ENCODE data around the gene CYB5D1.

The CYB5D1 gene

DNA sequence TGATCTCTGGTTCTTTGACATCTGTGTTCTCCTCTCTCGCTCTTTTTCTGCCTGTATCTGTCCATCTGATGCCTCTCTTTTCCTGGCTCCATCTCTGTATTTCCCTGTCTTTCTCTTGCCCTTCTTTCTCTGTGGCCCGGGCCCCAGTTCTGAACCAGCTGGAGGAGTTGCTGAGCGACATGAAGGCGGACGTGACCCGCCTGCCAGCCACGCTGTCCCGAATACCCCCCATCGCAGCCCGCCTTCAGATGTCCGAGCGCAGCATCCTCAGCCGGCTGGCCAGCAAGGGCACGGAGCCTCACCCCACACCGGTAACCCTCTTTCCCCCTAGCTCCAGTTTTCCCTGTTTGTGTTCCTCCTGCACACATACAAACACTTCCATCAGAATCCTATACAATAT is 52.5 kb downstream of the CYB5D1 start:
- Histone ChIP-seq H3K27me3 (no peaks in the 10 kb centered on the region), H3K9me3 (no peaks in the 10 kb centered on the region), H3K36me3 (peaks cover 5% of the 10 kb centered on the region), H3K4me1 (no peaks in the 10 kb centered on the region), H3K4me3 (ENCODE audit: low read depth, low read length) (no peak overlapping the region)
- TF ChIP-seq, protein P1, sequence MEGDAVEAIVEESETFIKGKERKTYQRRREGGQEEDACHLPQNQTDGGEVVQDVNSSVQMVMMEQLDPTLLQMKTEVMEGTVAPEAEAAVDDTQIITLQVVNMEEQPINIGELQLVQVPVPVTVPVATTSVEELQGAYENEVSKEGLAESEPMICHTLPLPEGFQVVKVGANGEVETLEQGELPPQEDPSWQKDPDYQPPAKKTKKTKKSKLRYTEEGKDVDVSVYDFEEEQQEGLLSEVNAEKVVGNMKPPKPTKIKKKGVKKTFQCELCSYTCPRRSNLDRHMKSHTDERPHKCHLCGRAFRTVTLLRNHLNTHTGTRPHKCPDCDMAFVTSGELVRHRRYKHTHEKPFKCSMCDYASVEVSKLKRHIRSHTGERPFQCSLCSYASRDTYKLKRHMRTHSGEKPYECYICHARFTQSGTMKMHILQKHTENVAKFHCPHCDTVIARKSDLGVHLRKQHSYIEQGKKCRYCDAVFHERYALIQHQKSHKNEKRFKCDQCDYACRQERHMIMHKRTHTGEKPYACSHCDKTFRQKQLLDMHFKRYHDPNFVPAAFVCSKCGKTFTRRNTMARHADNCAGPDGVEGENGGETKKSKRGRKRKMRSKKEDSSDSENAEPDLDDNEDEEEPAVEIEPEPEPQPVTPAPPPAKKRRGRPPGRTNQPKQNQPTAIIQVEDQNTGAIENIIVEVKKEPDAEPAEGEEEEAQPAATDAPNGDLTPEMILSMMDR (IDR thresholded peaks at IDR 0.05; ENCODE audit: low read depth, low read length): no peak
- no peak for DNase-seq

DNA sequence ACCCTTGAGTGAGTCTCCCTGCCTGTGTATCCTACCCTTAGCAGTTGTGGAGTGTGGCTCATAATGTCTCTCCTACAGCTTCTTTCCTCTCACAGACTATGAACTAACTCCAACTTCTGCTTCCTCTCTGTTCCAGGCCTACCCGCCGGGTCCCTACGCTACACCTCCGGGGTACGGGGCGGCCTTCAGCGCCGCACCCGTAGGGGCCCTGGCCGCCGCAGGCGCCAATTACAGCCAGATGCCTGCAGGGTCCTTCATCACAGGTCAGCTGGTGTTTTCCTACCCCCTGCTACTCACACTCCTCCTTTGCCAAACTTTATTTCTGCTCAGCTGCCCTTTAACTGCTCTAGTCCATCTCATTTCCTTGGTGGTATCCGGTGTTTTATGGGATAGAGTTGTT is 52.9 kb downstream of the CYB5D1 start:
- Histone ChIP-seq H3K9me3 (no peaks in the 10 kb centered on the region), H3K27me3 (no peaks in the 10 kb centered on the region), H3K4me3 (ENCODE audit: low read depth, low read length) (no peak overlapping the region), H3K4me1 (no peaks in the 10 kb centered on the region), H3K36me3 (peaks cover 5% of the 10 kb centered on the region)
- DNase-seq: no peak
- TF ChIP-seq, protein P1 (IDR thresholded peaks at IDR 0.05; ENCODE audit: low read depth, low read length): no peak

DNA sequence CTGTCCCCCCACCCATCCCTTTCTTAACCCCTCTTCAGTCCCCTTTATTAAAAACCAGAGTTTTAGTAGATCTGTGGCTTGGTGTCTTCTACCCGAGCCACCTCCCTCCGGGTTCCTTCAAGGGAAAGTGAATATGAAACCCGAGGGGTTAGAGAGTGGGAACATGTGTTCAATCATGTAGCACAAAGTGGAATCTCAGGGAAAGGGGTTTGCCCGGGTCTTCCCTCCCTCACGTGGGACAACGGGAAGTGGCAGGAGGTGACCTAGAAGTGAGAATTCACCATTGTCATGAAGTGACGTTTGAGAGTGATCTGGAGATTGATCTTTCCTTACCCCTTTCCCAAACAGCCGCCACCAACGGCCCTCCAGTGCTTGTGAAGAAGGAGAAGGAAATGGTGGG is 53.3 kb downstream of the CYB5D1 start:
- no peak for DNase-seq
- Histone ChIP-seq H3K36me3 (peaks cover 4% of the 10 kb centered on the region), H3K27me3 (no peaks in the 10 kb centered on the region), H3K9me3 (peaks cover 1% of the 10 kb centered on the region; the same call in 1 of the 2 replicates), H3K4me1 (peaks cover 1% of the 10 kb centered on the region; the same call in 1 of the 2 replicates), H3K4me3 (ENCODE audit: low read depth, low read length) (no peak overlapping the region)
- TF ChIP-seq, protein P1 (IDR thresholded peaks at IDR 0.05; ENCODE audit: low read depth, low read length): no peak
